Urinary bladder (tissue), 4 donors: ENCODE measurements around the gene ENO1. TPM values are rescaled to one million over a fixed set of nuclear protein-coding genes. Genes with fewer than 3 reads are reported as not detected.
"Not testable (repeated sequence)": the region's sequence is repeated elsewhere in the genome, so short reads cannot be mapped to it uniquely, and the experiment has no call there.

ENCODE experiments used
- DNase-seq: peaks from one replicate; pipeline ENCODE4 v3.0.0-alpha.2; 2015; ENCODE audit errors: extremely low spot score
- H3K27ac ChIP-seq: one replicate; pipeline ENCODE4 v1.5.1; 2013; ENCODE audit warnings: low read depth, mild to moderate bottlenecking, moderate library complexity
- H3K36me3 ChIP-seq: one replicate; pipeline ENCODE4 v1.6.1; 2013; ENCODE audit warnings: mild to moderate bottlenecking, moderate library complexity; ENCODE audit not compliant: insufficient read depth
- H3K4me1 ChIP-seq: one replicate; pipeline ENCODE4 v1.6.1; 2013; ENCODE audit warnings: mild to moderate bottlenecking, moderate library complexity; ENCODE audit not compliant: insufficient read depth
- H3K4me3 ChIP-seq: one replicate; pipeline ENCODE4 v1.5.1; 2013; ENCODE audit warnings: low read depth, low read length
- WGBS: extraction: QIAGEN DNeasy Blood & Tissue Kit; methylation state at CpG from one replicate; pipeline ENCODE4 v1.1.7; 2013; 5-methylcytosine and 5-hydroxymethylcytosine counted together
- polyA plus RNA-seq: library from polyadenylated mRNA; stranded (reverse); fragments of 200-250 nt; gene quantifications from one replicate; pipeline ENCODE4 v1.2.3, GENCODE V29; 2013
- total RNA-seq: library from RNA; depleted of rRNA; stranded (reverse); fragments of >200 nt; gene quantifications from one replicate; pipeline ENCODE4 v1.2.3, GENCODE V29; 2014
- donor health status: healthy with polysubstance abuse.
- donor health status: healthy.

Gene ENO1
- total and polyA plus RNA-seq, 2 donors: 268 to 715 TPM

DNA sequence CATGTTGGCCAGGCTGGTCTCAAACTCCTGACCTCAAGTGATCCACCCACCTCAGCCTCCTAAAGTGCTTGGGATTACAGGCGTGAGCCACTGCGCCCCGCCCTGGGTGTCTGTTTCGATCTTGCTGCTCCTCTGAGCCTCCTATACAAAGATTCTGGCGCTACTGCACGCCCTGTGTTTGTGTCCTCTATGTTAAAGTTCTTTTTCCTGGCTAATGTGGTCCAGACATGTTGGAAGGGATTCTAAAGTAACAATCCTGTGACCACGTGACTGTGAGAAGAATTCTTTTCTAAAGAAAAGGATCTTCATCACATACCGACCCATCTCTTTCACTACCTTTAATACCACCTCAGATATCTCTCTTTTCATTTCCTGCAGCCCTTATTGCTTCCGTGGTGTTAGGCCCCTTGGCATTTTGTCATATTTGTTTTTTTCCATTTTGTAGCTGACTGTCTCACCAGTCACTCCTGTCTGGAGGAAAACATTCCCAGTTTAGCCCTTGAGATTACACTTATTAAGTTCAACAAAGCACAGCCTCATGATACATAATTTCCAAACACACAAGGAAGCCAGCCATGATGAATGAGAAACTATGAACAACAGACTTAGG, 27.2 kb upstream of the ENO1 start:
- H3K36me3 ChIP-seq: no peaks in the 10 kb centered on the region
- H3K4me3 ChIP-seq: no peak overlapping the region
- no peak for DNase-seq
- H3K27ac ChIP-seq: no peak overlapping the region
- WGBS: 61% methylated on average over 9 of the region's 9 CpGs
- H3K4me1 ChIP-seq: peaks cover 3% of the 10 kb centered on the region

DNA sequence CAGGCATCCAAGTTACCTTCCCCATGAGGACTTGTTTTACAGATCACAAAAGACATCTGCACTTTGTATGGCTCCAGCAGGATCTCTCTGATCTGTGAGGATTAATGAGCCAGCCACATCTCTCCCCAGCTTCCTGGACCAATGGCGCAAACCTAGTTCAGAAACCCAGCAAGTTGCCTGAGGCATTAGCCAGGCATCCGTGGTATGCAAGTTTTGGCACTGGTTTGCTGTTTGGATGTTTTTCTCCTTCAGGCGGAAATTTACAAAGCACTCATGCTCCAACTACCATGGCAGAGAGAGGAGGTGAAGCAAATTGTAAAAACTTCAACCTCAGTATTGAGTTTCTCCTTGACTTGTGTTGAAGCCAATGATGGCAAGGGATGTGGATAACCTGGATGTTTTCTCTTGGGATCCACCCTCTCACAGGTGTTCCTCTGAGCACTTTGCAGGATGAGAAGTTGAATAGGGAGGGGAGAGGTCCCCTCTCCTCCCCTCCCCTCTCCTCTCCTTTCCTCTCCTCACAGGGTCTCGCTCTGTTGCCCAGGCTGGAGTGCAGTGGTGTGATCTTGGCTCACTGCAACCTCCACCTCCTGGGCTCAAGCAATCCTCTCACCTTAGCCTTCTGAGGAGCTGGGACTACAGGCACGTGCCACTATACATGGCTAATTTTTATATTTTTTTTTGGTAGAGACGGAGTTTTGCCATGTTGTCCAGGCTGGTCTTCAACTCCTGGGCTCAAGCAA, 25.6 kb upstream of the ENO1 start:
- DNase-seq: no peak
- Histone ChIP-seq H3K36me3 (no peaks in the 10 kb centered on the region), H3K4me1 (peaks cover 3% of the 10 kb centered on the region), H3K4me3 (no peak overlapping the region), H3K27ac (no peak overlapping the region)
- WGBS: 52% methylated on average over 6 of the region's 6 CpGs

DNA sequence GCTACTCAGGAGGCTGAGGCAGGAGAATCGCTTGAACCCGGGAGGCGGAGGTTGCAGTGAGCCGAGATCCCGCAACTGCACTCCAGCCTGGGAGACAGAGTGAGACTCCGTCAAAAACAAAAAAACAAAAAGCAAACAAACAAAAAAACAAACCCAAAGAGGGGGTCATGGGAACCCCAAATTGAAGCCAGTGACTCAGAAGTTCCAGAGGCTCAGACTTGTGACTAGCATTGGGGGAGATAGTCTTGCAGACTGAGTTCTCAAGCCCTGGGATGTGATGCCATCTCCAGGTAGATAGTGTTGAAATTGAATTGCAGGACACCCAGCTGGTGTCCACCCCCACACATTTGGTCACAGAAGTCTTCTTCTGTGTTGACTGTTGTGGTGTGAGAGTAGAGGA, 24.9 kb upstream of the ENO1 start:
- no peak overlapping the region for H3K27ac ChIP-seq

DNA sequence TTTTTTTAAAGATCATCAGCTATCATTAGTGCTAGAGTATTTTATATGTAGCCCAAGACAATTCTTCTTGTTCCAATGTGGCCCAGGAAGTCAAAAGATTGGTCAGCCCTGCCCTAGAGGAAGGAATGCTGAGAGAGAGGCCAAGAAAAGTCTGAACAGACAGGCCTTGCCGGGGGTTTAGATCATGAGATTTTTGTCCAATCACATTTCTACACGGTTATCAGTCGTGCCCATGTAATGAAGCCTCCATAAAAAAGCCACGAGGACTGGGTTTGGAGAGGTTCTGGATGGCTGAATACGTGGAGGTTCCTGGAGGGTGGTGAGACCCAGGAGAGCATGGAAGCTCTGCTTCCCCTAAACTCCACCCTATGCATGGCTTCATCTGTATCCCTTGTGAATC, 24.3 kb upstream of the ENO1 start:
- H3K4me3 ChIP-seq: no peak overlapping the region
- H3K36me3 ChIP-seq: no peaks in the 10 kb centered on the region
- H3K27ac ChIP-seq: no peak overlapping the region
- 78% methylated on average over 5 of the region's 5 CpGs for WGBS
- H3K4me1 ChIP-seq: peaks cover 3% of the 10 kb centered on the region
- no peak for DNase-seq

More for the DNA sequence above, 24.9 kb upstream of the ENO1 start:
- WGBS: 97% methylated on average over 6 of the region's 6 CpGs
- no peak overlapping the region for H3K4me3 ChIP-seq
- no peaks in the 10 kb centered on the region for H3K36me3 ChIP-seq
- H3K4me1 ChIP-seq: peaks cover 3% of the 10 kb centered on the region
- DNase-seq: no peak

DNA sequence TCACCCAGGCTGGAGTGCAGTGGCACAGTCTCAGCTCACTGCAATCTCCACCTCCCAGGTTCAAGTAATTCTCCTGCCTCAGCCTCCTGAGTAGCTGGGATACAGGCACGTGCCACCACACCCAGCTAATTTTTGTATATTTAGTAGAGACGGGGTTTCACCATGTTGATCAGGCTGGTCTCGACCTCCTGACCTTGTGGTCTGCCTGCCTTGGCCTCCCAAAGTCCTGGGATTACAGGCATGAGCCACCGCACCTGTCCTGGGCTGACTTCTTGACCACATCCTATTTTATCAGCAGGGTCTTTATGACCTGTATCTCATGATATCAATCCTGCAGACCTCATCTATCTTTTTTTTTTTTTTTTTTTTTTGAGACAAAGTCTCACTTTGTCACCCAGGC, 22.2 kb upstream of the ENO1 start:
- not testable (repeated sequence) for H3K27ac ChIP-seq, DNase-seq, H3K36me3 ChIP-seq, H3K4me3 ChIP-seq, H3K4me1 ChIP-seq
- WGBS: 87% methylated on average over 4 of the region's 4 CpGs

DNA sequence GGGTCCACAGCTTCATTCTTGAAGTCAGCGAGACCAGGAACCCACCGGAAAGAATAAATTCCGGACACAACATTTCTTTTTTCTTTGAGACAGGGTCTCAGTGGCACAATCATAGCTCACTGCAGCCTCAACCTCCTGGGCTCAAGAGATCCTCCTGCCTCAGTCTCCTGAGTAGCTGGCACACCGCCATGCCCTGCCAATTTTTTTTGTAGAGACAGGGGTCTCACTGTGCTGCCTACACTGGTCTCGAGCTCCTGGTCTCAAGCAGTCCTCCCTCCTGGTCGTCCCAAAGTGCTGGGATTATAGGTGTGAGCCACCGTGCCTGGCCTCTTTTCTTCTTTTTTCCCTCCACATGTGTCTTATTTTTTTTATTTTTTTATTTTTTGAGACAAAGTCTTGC, 20.6 kb upstream of the ENO1 start:
- 96% methylated on average over 7 of the region's 7 CpGs for WGBS
- no peaks in the 10 kb centered on the region for H3K36me3 ChIP-seq
- DNase-seq: no peak
- peaks cover 1% of the 10 kb centered on the region for H3K4me1 ChIP-seq
- no peak overlapping the region for H3K27ac ChIP-seq
- H3K4me3 ChIP-seq: no peak overlapping the region

DNA sequence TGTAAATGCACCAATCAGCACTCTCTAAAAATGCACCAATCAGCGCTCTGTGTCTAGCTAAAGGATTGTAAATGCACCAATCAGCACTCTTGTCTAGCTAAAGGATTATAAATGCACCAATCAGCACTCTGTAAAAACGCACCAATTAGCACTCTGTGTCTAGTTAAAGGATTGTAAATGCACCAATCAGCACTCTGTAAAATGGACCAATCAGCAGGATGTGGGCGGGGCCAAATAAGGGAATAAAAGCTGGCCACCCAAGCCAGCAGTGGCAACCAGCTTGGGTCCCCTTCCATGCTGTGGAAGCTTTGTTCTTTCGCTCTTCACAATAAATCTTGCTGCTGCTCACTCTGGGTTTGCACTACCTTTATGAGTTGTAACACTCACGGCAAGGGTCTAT, 19.9 kb upstream of the ENO1 start:
- H3K27ac ChIP-seq, H3K4me1 ChIP-seq, H3K36me3 ChIP-seq, DNase-seq, H3K4me3 ChIP-seq: not testable (repeated sequence)
- WGBS: 92% methylated on average over 5 of the region's 5 CpGs

DNA sequence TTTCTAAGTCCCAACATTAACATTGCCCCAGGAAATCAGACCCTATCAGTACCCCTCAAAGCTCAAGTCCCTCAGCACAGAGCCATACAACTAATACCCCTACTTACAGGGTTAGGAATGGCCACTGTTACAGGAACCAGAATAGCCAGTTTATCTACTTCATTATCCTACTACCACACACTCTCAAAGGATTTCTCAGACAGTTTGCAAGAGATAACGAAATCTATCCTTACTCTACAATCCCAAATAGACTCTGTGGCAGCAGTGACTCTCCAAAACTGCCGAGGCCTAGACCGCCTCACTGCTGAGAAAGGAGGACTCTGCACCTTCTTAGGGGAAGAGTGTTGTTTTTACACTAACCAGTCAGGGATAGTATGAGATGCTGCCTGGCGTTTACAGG, 19.0 kb upstream of the ENO1 start:
- not testable (repeated sequence) for H3K27ac ChIP-seq, H3K4me1 ChIP-seq, H3K4me3 ChIP-seq, H3K36me3 ChIP-seq, DNase-seq
- 83% methylated on average over 4 of the region's 4 CpGs for WGBS

DNA sequence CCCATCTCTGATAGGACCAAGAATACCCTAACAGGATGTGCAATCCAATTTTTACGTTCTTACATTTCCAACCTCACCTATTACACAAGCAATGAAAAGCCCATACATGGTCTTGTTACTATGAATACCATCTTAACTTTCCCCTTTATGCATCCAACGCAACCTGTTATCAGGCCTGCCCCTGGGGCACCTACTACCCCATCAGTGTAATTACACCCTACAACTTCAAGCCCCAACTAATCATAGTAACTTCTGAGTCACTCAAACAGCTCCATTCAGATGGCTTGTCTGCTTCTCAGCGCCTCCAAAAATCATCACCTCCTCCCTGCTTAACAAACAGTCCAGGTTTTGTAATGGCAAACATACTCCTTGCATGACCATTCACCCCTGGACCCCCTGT, 18.3 kb upstream of the ENO1 start:
- H3K4me3 ChIP-seq, H3K36me3 ChIP-seq, H3K27ac ChIP-seq, DNase-seq, H3K4me1 ChIP-seq: not testable (repeated sequence)
- WGBS: 77% methylated on average over 3 of the region's 3 CpGs

DNA sequence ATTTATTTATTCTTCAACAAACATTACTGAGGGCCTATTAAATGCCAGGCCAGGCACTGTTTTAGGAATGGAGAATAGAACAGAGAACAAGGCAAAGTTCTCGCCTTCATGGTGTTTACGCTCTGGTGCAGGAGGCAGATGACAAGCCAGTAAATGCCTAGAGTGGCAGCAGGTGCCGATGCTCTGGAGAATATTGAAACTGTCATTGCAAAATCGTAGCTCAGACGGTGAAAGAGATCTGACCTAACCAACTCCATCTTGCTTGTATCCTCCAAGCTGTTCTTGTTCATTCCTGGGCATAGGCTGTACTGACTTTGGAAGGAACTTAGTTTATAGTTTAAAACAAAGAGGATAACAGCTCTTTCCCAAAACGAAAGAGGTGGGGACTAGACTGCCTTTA, 13.5 kb upstream of the ENO1 start:
- H3K4me3 ChIP-seq: no peak overlapping the region
- H3K36me3 ChIP-seq: no peaks in the 10 kb centered on the region
- H3K4me1 ChIP-seq: no peaks in the 10 kb centered on the region
- no peak overlapping the region for H3K27ac ChIP-seq
- no peak for DNase-seq
- 73% methylated on average over 6 of the region's 6 CpGs for WGBS

DNA sequence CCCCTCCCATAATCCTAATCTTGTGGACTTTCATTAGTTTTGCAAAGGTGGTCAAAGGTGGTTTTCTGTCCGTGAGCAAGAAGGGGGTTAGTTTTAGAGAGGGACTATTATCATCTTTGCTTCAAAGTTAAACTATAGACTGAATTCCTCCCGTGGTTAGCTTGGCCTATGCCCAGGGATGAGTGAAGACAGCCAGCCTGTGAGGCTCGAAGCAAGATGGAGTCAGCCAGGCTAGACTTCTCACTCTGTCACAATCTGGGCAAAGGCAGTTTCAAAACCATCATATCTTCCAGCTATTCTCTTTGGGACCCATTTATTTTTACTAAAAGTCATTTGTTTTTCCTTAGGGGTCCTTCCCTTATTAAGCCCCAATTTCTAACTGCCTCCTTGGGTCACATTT, 12.9 kb upstream of the ENO1 start:
- DNase-seq: no peak
- Histone ChIP-seq H3K36me3 (no peaks in the 10 kb centered on the region), H3K4me3 (no peak overlapping the region), H3K27ac (no peak overlapping the region), H3K4me1 (no peaks in the 10 kb centered on the region)
- WGBS: 53% methylated on average over 3 of the region's 3 CpGs

DNA sequence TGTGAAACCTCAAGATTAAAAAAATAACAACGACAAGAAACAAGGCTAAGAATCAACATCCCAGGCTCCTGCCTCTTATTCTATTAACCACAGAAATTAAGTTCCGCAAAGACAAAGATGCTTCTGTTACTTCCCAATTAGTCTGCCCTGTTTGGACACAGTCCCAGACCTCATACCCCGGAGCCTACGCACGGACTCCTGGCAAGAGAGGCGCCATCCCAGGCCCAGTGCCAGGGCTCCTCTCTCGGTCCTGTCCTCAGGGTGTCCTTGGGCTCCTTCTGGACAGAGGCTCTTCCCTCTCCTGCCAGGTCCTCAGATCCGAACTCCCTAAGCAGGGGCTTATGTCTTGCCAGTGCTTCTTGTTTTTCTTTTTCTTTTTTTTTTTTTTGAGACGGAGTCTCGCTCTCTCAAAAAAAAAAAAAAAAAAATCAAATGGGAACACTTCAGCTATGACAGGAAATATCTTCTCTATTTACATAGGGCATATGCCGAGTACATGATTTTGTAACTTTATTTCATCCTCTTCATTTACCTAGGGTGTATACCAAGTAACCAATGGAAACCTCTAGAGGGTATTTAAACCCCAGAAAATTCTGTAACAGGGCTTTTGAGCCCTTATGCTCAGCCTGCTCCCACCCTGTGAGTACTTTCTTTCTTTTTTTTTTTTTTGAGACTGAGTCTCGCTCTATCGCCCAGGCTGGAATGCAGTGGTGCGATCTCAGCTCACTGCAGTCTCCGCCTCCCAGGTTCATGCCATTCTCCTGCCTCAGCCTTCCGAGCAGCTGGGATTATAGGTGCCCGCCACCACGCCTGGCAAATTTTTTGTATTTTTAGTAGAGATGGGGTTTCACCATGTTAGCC, 11.7 kb upstream of the ENO1 start:
- 21% methylated on average over 18 of the region's 18 CpGs for WGBS
- H3K4me3 ChIP-seq: no peak overlapping the region
- no peak overlapping the region for H3K27ac ChIP-seq
- no peak for DNase-seq
- no peaks in the 10 kb centered on the region for H3K4me1 ChIP-seq
- no peaks in the 10 kb centered on the region for H3K36me3 ChIP-seq

DNA sequence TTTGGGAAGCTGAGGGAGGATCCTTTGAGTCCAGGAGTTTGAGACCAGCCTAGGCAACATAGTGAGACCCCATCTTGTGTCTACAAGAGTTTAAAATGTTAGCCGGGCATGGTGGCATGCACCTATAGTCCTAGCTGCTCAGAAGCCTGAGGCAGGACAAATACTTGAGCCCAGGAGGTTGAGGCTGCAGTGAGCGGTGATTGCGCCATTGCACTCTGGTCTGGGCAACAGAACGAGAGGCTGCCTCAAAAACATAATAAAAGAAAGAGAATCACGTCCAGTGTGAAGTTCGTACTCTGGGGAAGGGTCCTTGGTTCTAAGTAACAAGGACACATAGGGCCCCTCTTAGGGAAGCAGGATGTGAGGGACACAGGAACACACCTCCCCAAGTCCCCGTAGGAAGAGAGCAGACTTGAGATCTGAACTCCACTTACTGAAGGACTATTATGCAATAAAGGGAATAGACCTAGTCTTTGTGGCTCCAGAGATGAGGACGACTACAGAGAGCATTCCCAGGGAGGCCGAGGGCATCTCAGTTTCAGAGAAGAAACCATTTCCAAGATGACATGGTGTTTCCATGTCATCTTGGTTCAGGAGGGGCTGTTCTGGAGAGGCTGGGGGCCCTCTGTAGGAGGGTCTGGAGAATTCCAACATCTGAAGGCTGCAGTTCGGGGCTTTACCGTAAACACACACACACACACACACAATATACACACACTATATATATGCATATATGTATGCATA, 10.8 kb upstream of the ENO1 start:
- Histone ChIP-seq H3K27ac (no peak overlapping the region), H3K36me3 (no peaks in the 10 kb centered on the region), H3K4me1 (no peaks in the 10 kb centered on the region), H3K4me3 (no peak overlapping the region)
- DNase-seq: no peak
- 70% methylated on average over 11 of the region's 11 CpGs for WGBS
